Body of pancreas (tissue), 4 donors: Measurements from ENCODE around the gene ACTL6B. TPM values are rescaled to one million over a fixed set of nuclear protein-coding genes. Genes with fewer than 3 reads are reported as not detected.

ENCODE experiments used
- ATAC-seq: fragments of 150-250 bp; one replicate; pipeline ENCODE4 v1.9.1; 2016
- DNase-seq, 4 donors: peaks; one replicate each; pipeline ENCODE4 v3.0.0-alpha.2; 2019
- H3K27ac ChIP-seq, 4 donors: fragments of 200-600 bp; sonication (generic); 1 replicate in 3 of 4; 2 replicates in 1 of 4; pipeline versions ENCODE4 v1.5.1 to v1.6.1; 2016 to 2019; ENCODE audit warnings: mild to moderate bottlenecking in 1 of 4, mixed read lengths in 1 of 4, moderate library complexity in 1 of 4
- H3K27me3 ChIP-seq, 2 donors: fragments of 200-600 bp; sonication (generic); one replicate each; pipeline ENCODE4 v1.6.0; 2016; ENCODE audit warnings: mild to moderate bottlenecking in 1 of 2
- H3K36me3 ChIP-seq, 2 donors: fragments of 200-600 bp; sonication (generic); replicated peaks in 1 of 2; 2 replicates each; pipeline ENCODE4 v1.5.1; 2016; ENCODE audit warnings: low read depth in 2 of 2; ENCODE audit not compliant: insufficient read depth in 1 of 2
- H3K4me1 ChIP-seq: fragments of 200-600 bp; sonication (generic); one replicate; pipeline ENCODE4 v1.6.0; 2016
- H3K4me3 ChIP-seq, 2 donors: fragments of 200-600 bp; sonication (generic); 1 replicate in 1 of 2; 2 replicates in 1 of 2; pipeline ENCODE4 v1.5.1; 2016 to 2019
- H3K9me3 ChIP-seq, 3 donors: fragments of 200-600 bp; sonication (generic); 1 replicate in 2 of 3; 2 replicates in 1 of 3; pipeline ENCODE4 v1.5.1; 2016
- CTCF ChIP-seq, 7 experiments: fragments of 450-650 bp in 4 of 7; fragments of 200-600 bp in 3 of 7; sonication (generic) in 3 of 7; IDR thresholded peaks; one replicate each; pipeline ENCODE4 v1.5.1; 2016 to 2019; ENCODE audit warnings: antibody characterized with exemption in 7 of 7
- POLR2A ChIP-seq, 3 donors: fragments of 450-650 bp; IDR thresholded peaks; one replicate each; pipeline ENCODE4 v1.6.1; 2016; ENCODE audit warnings: antibody characterized with exemption in 3 of 3, mild to moderate bottlenecking in 2 of 3
- WGBS, 2 donors: methylation state at CpG; one replicate each; pipeline ENCODE4 v1.1.5; 2017; 5-methylcytosine and 5-hydroxymethylcytosine counted together
- intact Hi-C: fragments of 100-400 bp; cut with DNase I; formaldehyde crosslinking; loops from one replicate; pipeline ENCODE4 v1.15.1; 2023
- total RNA-seq, 2 donors: library from RNA; depleted of rRNA; stranded (reverse); fragments of >200 nt; gene quantifications; one replicate each; pipeline ENCODE4 v1.1.0, GENCODE V29; 2016

ACTL6B gene
- total RNA-seq, 2 donors from 2014 or later, result 0.52 TPM; not detected in 1

- ATAC-seq (no peak), DNase-seq (no peak)
- H3K9me3 ChIP-seq, result no peaks in the 10 kb centered on the region
- H3K4me1 ChIP-seq, result peaks cover 25% of the 10 kb centered on the region
- no peaks in the 10 kb centered on the region for H3K27me3 ChIP-seq
- TF ChIP-seq CTCF (IDR thresholded peaks at IDR 0.05), result no peak
- no peak for TF ChIP-seq POLR2A (IDR thresholded peaks at IDR 0.05)
- no peak overlapping the region for H3K27ac ChIP-seq
- WGBS, 2 donors, result 88 to 90% methylated on average over 8 to 12 of the region's 12 CpGs
- no peak overlapping the region for H3K4me3 ChIP-seq
- intact Hi-C loops, result no loop called here
- no peaks in the 10 kb centered on the region for H3K36me3 ChIP-seq
These were observed 49.9 kb downstream of the ACTL6B start for GRCh38 chr7:100606313-100606712.

- Histone ChIP-seq H3K4me3 (peak overlapping the region; percentile 26 to 62), H3K4me1 (peaks cover 25% of the 10 kb centered on the region), H3K9me3 (no peaks in the 10 kb centered on the region), H3K36me3 (no peaks in the 10 kb centered on the region), H3K27me3 (no peaks in the 10 kb centered on the region), H3K27ac (peak overlapping the region; percentile 25 to 80 (median 76))
- WGBS, 2 donors, result 3 to 6% methylated on average over 9 to 63 of the region's 68 CpGs
- TF ChIP-seq POLR2A (IDR thresholded peaks at IDR 0.05) (peak in 2 of 3 donors; percentile 14 to 27), CTCF (IDR thresholded peaks at IDR 0.05) (no peak)
- peak; percentile 29 for ATAC-seq
- DNase-seq, result peak; percentile 38 to 64 (median 59)
- intact Hi-C loops, result no loop called here
These were observed 51.0 kb downstream of the ACTL6B start for GRCh38 chr7:100604976-100605911.

GRCh38 chr7:100604028-100604975 lies 51.9 kb downstream of the ACTL6B start:
- WGBS, 2 donors, result 0 to 1% methylated on average over 2 to 44 of the region's 70 CpGs
- Histone ChIP-seq H3K27me3 (no peaks in the 10 kb centered on the region), H3K9me3 (no peaks in the 10 kb centered on the region), H3K27ac (peak overlapping the region; percentile 25 to 80 (median 76)), H3K4me3 (peak overlapping the region; percentile 26 to 62), H3K4me1 (peaks cover 25% of the 10 kb centered on the region), H3K36me3 (no peaks in the 10 kb centered on the region)
- DNase-seq (peak; percentile 71 to 78 (median 78)), ATAC-seq (peak; percentile 77)
- peak; percentile 15 to 56 (median 33) for TF ChIP-seq CTCF (IDR thresholded peaks at IDR 0.05)
- TF ChIP-seq POLR2A (IDR thresholded peaks at IDR 0.05), result peak in 2 of 3 donors; percentile 47 to 50
- intact Hi-C loops, result no loop called here

- H3K36me3 ChIP-seq, result no peaks in the 10 kb centered on the region
- peak overlapping the region in 3 of 4 donors; percentile 73 to 80 (median 80) for H3K27ac ChIP-seq
- no peak for DNase-seq
- no peaks in the 10 kb centered on the region for H3K9me3 ChIP-seq
- no peak for ATAC-seq
- intact Hi-C loops, result no loop called here
- no peak overlapping the region for H3K4me3 ChIP-seq
- WGBS, 2 donors, result 24 to 56% methylated on average over 3 to 10 of the region's 10 CpGs
- peaks cover 25% of the 10 kb centered on the region for H3K4me1 ChIP-seq
- no peaks in the 10 kb centered on the region for H3K27me3 ChIP-seq
- no peak for TF ChIP-seq POLR2A (IDR thresholded peaks at IDR 0.05)
These were observed 52.6 kb downstream of the ACTL6B start for GRCh38 chr7:100603726-100604027.
